ENCODE measurements around the gene SLC12A3. TPM values are rescaled to one million over a fixed set of nuclear protein-coding genes. Genes with fewer than 3 reads are reported as not detected.
A peak's percentile ranks its signal among the peaks of the same experiment; 100 is the strongest.

The SLC12A3 gene
- polyA plus RNA-seq, 3 donors = 0.03 TPM; not detected in 2

GRCh38 chr16:56869513-56870275 lies 4.7 kb downstream of the SLC12A3 start:
- Histone ChIP-seq H3K4me3 (replicated peaks in 1 of 3; ENCODE audit: low read depth in 2 of 3, low read length in 3 of 3) (no peak overlapping the region), H3K4me1 (ENCODE audit: control insufficient read depth in 1 of 2, insufficient read depth in 2 of 2, low read length in 2 of 2) (peaks cover 13 to 22% of the 10 kb centered on the region in 2 donors), H2AFZ (ENCODE audit: insufficient read depth, low read depth, low read length, poor library complexity, severe bottlenecking) (no peak overlapping the region), H3K4me2 (replicated peaks; ENCODE audit: extremely low read depth, low read length, poor library complexity, severe bottlenecking) (no peak overlapping the region), H4K20me1 (ENCODE audit: insufficient read depth, low read length) (no peaks in the 10 kb centered on the region), H3K9me3 (replicated peaks in 1 of 2; ENCODE audit: control insufficient read depth in 1 of 2, insufficient read depth in 1 of 2, low read length in 2 of 2) (no peaks in the 10 kb centered on the region), H3K27me3 (ENCODE audit: control insufficient read depth in 2 of 2, insufficient read depth in 2 of 2, low read length in 2 of 2) (no peaks in the 10 kb centered on the region), H3K79me2 (ENCODE audit: insufficient read depth, low read length) (no peaks in the 10 kb centered on the region), H3K27ac (ENCODE audit: low read depth in 1 of 2, low read length in 2 of 2) (no peak overlapping the region), H3K9ac (ENCODE audit: insufficient read depth, low read length, poor library complexity, severe bottlenecking) (no peak overlapping the region), H3K36me3 (replicated peaks in 1 of 2; ENCODE audit: control insufficient read depth in 1 of 2, insufficient read depth in 2 of 2, low read length in 2 of 2) (no peaks in the 10 kb centered on the region)
- WGBS (ENCODE audit: insufficient coverage) = 63% methylated on average over 19 of the region's 24 CpGs
- H3K36me3 Mint-ChIP-seq = no peaks in the 10 kb centered on the region
- H3K4me3 Mint-ChIP-seq = no peak overlapping the region
- no peaks in the 10 kb centered on the region for H3K9me3 Mint-ChIP-seq
- peaks cover 24% of the 10 kb centered on the region for H3K4me1 Mint-ChIP-seq
- H3K27me3 Mint-ChIP-seq (ENCODE audit: low read depth in 3 of 3) = peaks cover 1 to 7% (median 2%) of the 10 kb centered on the region in 3 donors
- DNase-seq = peak; percentile 21 to 61 (median 28)
- H3K27ac Mint-ChIP-seq = peak overlapping the region in 3 of 7 donors; percentile 26 to 64 (median 54)
- TF ChIP-seq CTCF (IDR thresholded peaks at IDR 0.05) = peak; percentile 11
- intact Hi-C loops (cut with micrococcal nuclease) = loop anchor here (5.0 to 10.0 kb wide), 4 partner anchors 63 to 295 kb away; partner anchors contain the start of gene HERPUD1 (in 2 of the 2)

- H3K4me1 ChIP-seq (ENCODE audit: control insufficient read depth in 1 of 2, insufficient read depth in 2 of 2, low read length in 2 of 2) = peaks cover 10 to 16% of the 10 kb centered on the region in 2 donors
- no peaks in the 10 kb centered on the region for H3K9me3 Mint-ChIP-seq
- H3K27ac ChIP-seq (ENCODE audit: low read depth in 1 of 2, low read length in 2 of 2) = no peak overlapping the region
- no peak for TF ChIP-seq CTCF (IDR thresholded peaks at IDR 0.05)
- no peaks in the 10 kb centered on the region for H4K20me1 ChIP-seq (ENCODE audit: insufficient read depth, low read length)
- intact Hi-C loops (cut with micrococcal nuclease) = loop anchor here in 1 of 2 donors (10.0 kb wide), 1 partner anchor 64 kb away; the partner anchor contains the start of gene HERPUD1
- DNase-seq = no peak
- H3K4me3 Mint-ChIP-seq = no peak overlapping the region
- H3K36me3 Mint-ChIP-seq = no peaks in the 10 kb centered on the region
- WGBS (ENCODE audit: insufficient coverage) = 100% methylated on average over 2 of the region's 14 CpGs
- no peak overlapping the region for H3K4me3 ChIP-seq (replicated peaks in 1 of 3; ENCODE audit: low read depth in 2 of 3, low read length in 3 of 3)
- H3K4me1 Mint-ChIP-seq = peaks cover 19% of the 10 kb centered on the region
- no peak overlapping the region for H3K4me2 ChIP-seq (replicated peaks; ENCODE audit: extremely low read depth, low read length, poor library complexity, severe bottlenecking)
- H3K36me3 ChIP-seq (replicated peaks in 1 of 2; ENCODE audit: control insufficient read depth in 1 of 2, insufficient read depth in 2 of 2, low read length in 2 of 2) = no peaks in the 10 kb centered on the region
- no peak overlapping the region for H2AFZ ChIP-seq (ENCODE audit: insufficient read depth, low read depth, low read length, poor library complexity, severe bottlenecking)
- H3K27me3 ChIP-seq (ENCODE audit: control insufficient read depth in 2 of 2, insufficient read depth in 2 of 2, low read length in 2 of 2) = no peaks in the 10 kb centered on the region
- no peak overlapping the region for H3K27ac Mint-ChIP-seq
- H3K9me3 ChIP-seq (replicated peaks in 1 of 2; ENCODE audit: control insufficient read depth in 1 of 2, insufficient read depth in 1 of 2, low read length in 2 of 2) = no peaks in the 10 kb centered on the region
- H3K27me3 Mint-ChIP-seq (ENCODE audit: low read depth in 3 of 3) = peaks cover 0 to 7% (median 2%) of the 10 kb centered on the region in 3 donors
- H3K79me2 ChIP-seq (ENCODE audit: insufficient read depth, low read length) = no peaks in the 10 kb centered on the region
- no peak overlapping the region for H3K9ac ChIP-seq (ENCODE audit: insufficient read depth, low read length, poor library complexity, severe bottlenecking)
Measured at GRCh38 chr16:56870276-56870888, 5.4 kb downstream of the SLC12A3 start.

Data from CD14-positive monocyte (primary cell).